Suprapubic skin (tissue), 4 donors: ENCODE results near the gene RAMP2.

Source experiments
- EP300 ChIP-seq: sonication (generic); formaldehyde crosslinking; IDR thresholded peaks from one replicate; pipeline ENCODE4 v1.6.1; 2017; ENCODE audit warnings: antibody characterized with exemption
- POLR2A ChIP-seq, 2 donors: fragments of 450-650 bp; IDR thresholded peaks; one replicate each; pipeline ENCODE4 v1.6.1; 2017; ENCODE audit warnings: antibody characterized with exemption in 2 of 2, mild to moderate bottlenecking in 2 of 2, moderate library complexity in 2 of 2
- POLR2AphosphoS5 ChIP-seq, 3 donors: sonication (generic); formaldehyde crosslinking; IDR thresholded peaks; one replicate each; pipeline ENCODE4 v1.6.1; 2017; ENCODE audit warnings: antibody characterized with exemption in 3 of 3
- TF ChIP-seq, protein P1 (sequence below), 2 donors: fragments of 200-600 bp in 1 of 2; fragments of 450-650 bp in 1 of 2; sonication (generic) in 1 of 2; IDR thresholded peaks; one replicate each; pipeline ENCODE4 v1.5.1; 2016 to 2019; ENCODE audit warnings: antibody characterized with exemption in 2 of 2, mild to moderate bottlenecking in 1 of 2, moderate library complexity in 1 of 2

- TF ChIP-seq, protein P1, sequence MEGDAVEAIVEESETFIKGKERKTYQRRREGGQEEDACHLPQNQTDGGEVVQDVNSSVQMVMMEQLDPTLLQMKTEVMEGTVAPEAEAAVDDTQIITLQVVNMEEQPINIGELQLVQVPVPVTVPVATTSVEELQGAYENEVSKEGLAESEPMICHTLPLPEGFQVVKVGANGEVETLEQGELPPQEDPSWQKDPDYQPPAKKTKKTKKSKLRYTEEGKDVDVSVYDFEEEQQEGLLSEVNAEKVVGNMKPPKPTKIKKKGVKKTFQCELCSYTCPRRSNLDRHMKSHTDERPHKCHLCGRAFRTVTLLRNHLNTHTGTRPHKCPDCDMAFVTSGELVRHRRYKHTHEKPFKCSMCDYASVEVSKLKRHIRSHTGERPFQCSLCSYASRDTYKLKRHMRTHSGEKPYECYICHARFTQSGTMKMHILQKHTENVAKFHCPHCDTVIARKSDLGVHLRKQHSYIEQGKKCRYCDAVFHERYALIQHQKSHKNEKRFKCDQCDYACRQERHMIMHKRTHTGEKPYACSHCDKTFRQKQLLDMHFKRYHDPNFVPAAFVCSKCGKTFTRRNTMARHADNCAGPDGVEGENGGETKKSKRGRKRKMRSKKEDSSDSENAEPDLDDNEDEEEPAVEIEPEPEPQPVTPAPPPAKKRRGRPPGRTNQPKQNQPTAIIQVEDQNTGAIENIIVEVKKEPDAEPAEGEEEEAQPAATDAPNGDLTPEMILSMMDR (IDR thresholded peaks at IDR 0.05) = no peak
- TF ChIP-seq POLR2AphosphoS5 (IDR thresholded peaks at IDR 0.05) = no peak
- TF ChIP-seq POLR2A (IDR thresholded peaks at IDR 0.05) = no peak
- no peak for TF ChIP-seq EP300
Observed at GRCh38 chr17:42766124-42766523, 5.1 kb downstream of the RAMP2 start.
